ENCODE results near the gene EXO1.
"Not testable (repeated sequence)": the region's sequence is repeated elsewhere in the genome, so short reads cannot be mapped to it uniquely, and the experiment has no call there.

EXO1 gene

GRCh38 chr1:241847796-241848685 is at the start of gene EXO1:
EXO1 (plus strand) TSS chr1:241848204; CDS start chr1:241850426, 2,222 bp downstream.
- Histone ChIP-seq H3K27me3 (ENCODE audit: insufficient read depth, low read length) (no peaks in the 10 kb centered on the region), H3K4me3 (ENCODE audit: low read length) (peak within 1 kb of the TSS; percentile 99), H3K9me3 (ENCODE audit: insufficient read depth, low read depth, low read length) (no peaks in the 10 kb centered on the region), H3K27ac (ENCODE audit: low read length) (peak within 1 kb of the TSS; percentile 92), H3K36me3 (ENCODE audit: insufficient read depth, low read depth, low read length) (peaks cover 37% of the 10 kb centered on the region), H3K9ac (ENCODE audit: low read depth, low read length) (peak within 1 kb of the TSS; percentile 98), H3K4me1 (ENCODE audit: insufficient read depth, low read length) (peaks cover 11% of the 10 kb centered on the region; the same call in 1 of the 2 replicates)

- no peak overlapping the region for H3K4me3 ChIP-seq (ENCODE audit: low read length)
- no peak overlapping the region for H3K27ac ChIP-seq (ENCODE audit: low read length)
- H3K27me3 ChIP-seq (ENCODE audit: insufficient read depth, low read length) = no peaks in the 10 kb centered on the region
- H3K4me1 ChIP-seq (ENCODE audit: insufficient read depth, low read length) = no peaks in the 10 kb centered on the region
- H3K36me3 ChIP-seq (ENCODE audit: insufficient read depth, low read depth, low read length) = no peaks in the 10 kb centered on the region
- no peaks in the 10 kb centered on the region for H3K9me3 ChIP-seq (ENCODE audit: insufficient read depth, low read depth, low read length)
- H3K9ac ChIP-seq (ENCODE audit: low read depth, low read length) = no peak overlapping the region
Observed at GRCh38 chr1:241799416-241799815, 48.6 kb upstream of the EXO1 start.

DNA sequence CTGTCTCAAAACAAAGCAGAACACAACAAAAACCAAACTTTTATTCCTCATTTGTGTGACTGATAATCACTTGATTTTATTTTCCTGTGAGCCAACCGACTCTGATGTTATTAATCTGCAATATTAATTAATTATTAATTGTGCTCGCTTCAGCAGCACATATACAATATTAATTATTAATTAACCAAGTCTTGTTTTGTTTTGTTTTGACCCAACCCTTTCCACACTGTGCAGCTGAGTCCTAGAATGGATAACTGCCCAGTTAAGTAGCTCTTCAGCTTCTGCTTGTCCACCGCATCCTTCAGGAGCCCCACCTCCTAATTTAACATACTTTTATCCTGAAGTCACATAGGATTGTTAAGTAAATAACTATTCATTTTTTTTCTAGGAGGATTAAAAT is 47.4 kb upstream of the EXO1 start:
- Histone ChIP-seq H3K9me3 (ENCODE audit: insufficient read depth, low read depth, low read length) (no peaks in the 10 kb centered on the region), H3K36me3 (ENCODE audit: insufficient read depth, low read depth, low read length) (no peaks in the 10 kb centered on the region), H3K27ac (ENCODE audit: low read length) (no peak overlapping the region), H3K4me3 (ENCODE audit: low read length) (no peak overlapping the region), H3K4me1 (ENCODE audit: insufficient read depth, low read length) (no peaks in the 10 kb centered on the region), H3K9ac (ENCODE audit: low read depth, low read length) (no peak overlapping the region), H3K27me3 (ENCODE audit: insufficient read depth, low read length) (no peaks in the 10 kb centered on the region)

DNA sequence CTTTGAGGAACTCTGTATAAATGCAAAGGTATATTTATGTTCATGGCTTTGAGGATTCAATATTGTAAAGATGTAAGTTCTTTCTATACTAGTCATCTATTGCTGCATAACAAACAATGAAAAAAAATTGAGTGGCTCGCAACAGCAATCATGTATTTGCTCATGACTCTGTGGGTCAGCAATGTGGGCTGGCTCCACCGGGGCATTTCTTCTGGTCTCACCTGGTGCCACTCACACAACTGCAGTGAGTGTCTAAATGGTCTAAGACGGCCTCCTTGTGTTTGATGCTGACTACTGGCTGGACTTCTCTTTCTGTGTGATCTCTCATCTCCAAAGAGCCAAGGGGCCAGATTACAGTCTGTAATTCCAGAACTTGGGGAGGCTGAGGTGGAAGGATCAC is 45.1 kb upstream of the EXO1 start:
- H3K9me3 ChIP-seq (ENCODE audit: insufficient read depth, low read depth, low read length) = no peaks in the 10 kb centered on the region

GRCh38 chr1:241804706-241805105 is 43.3 kb upstream of the EXO1 start:
- H3K4me3 ChIP-seq (ENCODE audit: low read length); H3K27me3 ChIP-seq (ENCODE audit: insufficient read depth, low read length); H3K9ac ChIP-seq (ENCODE audit: low read depth, low read length); H3K27ac ChIP-seq (ENCODE audit: low read length); H3K4me1 ChIP-seq (ENCODE audit: insufficient read depth, low read length); H3K36me3 ChIP-seq (ENCODE audit: insufficient read depth, low read depth, low read length); H3K9me3 ChIP-seq (ENCODE audit: insufficient read depth, low read depth, low read length): not testable (repeated sequence)

More for the DNA sequence above, 45.1 kb upstream of the EXO1 start:
- no peak overlapping the region for H3K4me3 ChIP-seq (ENCODE audit: low read length)
- no peak overlapping the region for H3K27ac ChIP-seq (ENCODE audit: low read length)
- no peaks in the 10 kb centered on the region for H3K27me3 ChIP-seq (ENCODE audit: insufficient read depth, low read length)
- H3K9ac ChIP-seq (ENCODE audit: low read depth, low read length) = no peak overlapping the region
- no peaks in the 10 kb centered on the region for H3K4me1 ChIP-seq (ENCODE audit: insufficient read depth, low read length)
- no peaks in the 10 kb centered on the region for H3K36me3 ChIP-seq (ENCODE audit: insufficient read depth, low read depth, low read length)

DNA sequence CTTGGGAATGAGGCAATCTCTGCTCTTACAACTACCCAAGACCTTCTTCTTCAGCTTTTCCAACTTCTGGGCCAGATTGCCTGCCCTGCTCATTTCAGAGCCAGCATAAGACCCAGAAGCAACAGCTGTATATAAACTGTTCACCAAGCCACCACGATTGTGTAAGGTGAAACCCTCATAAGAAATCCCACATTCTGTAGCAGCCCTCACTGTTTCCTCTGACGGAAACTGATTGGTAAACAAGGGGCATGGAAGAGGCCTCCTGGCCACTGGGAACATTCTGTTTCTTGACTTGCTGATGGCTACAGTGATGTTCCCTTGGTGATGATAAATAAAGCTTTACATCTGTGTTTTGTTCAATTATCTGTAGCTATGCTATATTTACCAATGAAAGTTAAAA is 39.7 kb upstream of the EXO1 start:
- Histone ChIP-seq H3K27ac (ENCODE audit: low read length) (no peak overlapping the region), H3K4me1 (ENCODE audit: insufficient read depth, low read length) (no peaks in the 10 kb centered on the region), H3K9ac (ENCODE audit: low read depth, low read length) (no peak overlapping the region), H3K4me3 (ENCODE audit: low read length) (no peak overlapping the region), H3K9me3 (ENCODE audit: insufficient read depth, low read depth, low read length) (no peaks in the 10 kb centered on the region), H3K27me3 (ENCODE audit: insufficient read depth, low read length) (no peaks in the 10 kb centered on the region), H3K36me3 (ENCODE audit: insufficient read depth, low read depth, low read length) (no peaks in the 10 kb centered on the region)

DNA sequence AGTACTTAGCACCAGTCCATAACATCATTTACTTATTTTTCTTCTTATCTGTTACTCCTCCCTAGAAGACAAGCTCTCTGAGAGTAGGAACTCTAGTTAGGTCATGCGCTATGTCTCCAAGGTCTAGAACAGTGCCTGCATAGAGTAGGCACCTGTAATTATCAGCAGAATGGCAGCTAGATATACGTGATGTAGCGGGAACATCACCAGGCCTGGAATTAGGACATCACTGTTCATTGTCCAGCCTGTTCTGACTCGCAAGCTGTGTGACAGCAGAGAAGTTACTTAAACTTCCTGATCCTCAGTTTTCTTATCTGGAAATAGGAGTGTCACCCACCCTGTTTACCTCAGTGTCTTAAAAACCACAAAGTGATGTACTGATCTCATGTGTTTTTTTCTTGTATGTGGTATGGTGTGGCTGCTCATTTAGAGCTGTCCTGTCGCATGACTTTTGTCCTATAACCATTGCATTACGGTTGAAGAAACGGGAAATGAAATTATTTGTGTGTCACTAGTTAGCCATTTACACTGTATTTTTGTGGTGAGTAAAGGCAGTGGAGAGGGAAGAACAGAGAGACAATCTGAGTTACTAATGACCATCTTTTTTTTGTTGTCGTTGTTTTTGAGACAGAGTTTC is 37.1 kb upstream of the EXO1 start:
- Histone ChIP-seq H3K27ac (ENCODE audit: low read length) (no peak overlapping the region), H3K36me3 (ENCODE audit: insufficient read depth, low read depth, low read length) (no peaks in the 10 kb centered on the region), H3K27me3 (ENCODE audit: insufficient read depth, low read length) (no peaks in the 10 kb centered on the region), H3K9ac (ENCODE audit: low read depth, low read length) (no peak overlapping the region), H3K9me3 (ENCODE audit: insufficient read depth, low read depth, low read length) (no peaks in the 10 kb centered on the region), H3K4me1 (ENCODE audit: insufficient read depth, low read length) (no peaks in the 10 kb centered on the region), H3K4me3 (ENCODE audit: low read length) (no peak overlapping the region)

DNA sequence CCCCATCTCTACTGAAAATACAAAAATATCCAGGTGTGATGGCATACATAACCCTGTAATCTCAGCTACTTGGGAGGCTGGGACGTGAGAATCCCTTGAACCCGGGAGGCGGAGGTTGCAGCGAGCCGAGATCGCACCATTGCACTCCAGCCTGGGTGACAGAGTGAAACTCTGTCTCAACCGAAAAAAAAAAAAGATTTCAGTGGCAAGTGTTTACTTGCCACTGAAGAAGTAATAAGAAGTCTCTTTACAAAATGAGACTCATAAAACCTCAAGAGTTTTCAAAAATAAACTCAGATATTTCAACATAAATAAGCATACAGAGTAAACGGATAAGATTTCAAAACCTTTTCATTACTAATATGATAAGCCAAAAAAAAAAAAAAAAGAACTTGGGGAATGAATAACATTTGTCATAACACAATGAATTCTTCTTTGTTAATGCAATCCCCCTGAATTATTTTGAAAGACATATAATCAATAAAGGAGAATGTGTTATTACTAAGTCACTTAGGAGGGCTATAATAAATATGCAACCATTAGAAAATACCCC is 34.2 kb upstream of the EXO1 start:
- Histone ChIP-seq H3K27me3 (ENCODE audit: insufficient read depth, low read length) (no peaks in the 10 kb centered on the region), H3K4me3 (ENCODE audit: low read length) (no peak overlapping the region), H3K9me3 (ENCODE audit: insufficient read depth, low read depth, low read length) (no peaks in the 10 kb centered on the region), H3K27ac (ENCODE audit: low read length) (no peak overlapping the region), H3K36me3 (ENCODE audit: insufficient read depth, low read depth, low read length) (no peaks in the 10 kb centered on the region), H3K4me1 (ENCODE audit: insufficient read depth, low read length) (no peaks in the 10 kb centered on the region), H3K9ac (ENCODE audit: low read depth, low read length) (no peak overlapping the region)

GRCh38 chr1:241816008-241816407 is 32.0 kb upstream of the EXO1 start:
- H3K9ac ChIP-seq (ENCODE audit: low read depth, low read length) = no peak overlapping the region
- no peaks in the 10 kb centered on the region for H3K9me3 ChIP-seq (ENCODE audit: insufficient read depth, low read depth, low read length)
- H3K36me3 ChIP-seq (ENCODE audit: insufficient read depth, low read depth, low read length) = no peaks in the 10 kb centered on the region
- H3K4me1 ChIP-seq (ENCODE audit: insufficient read depth, low read length) = no peaks in the 10 kb centered on the region
- no peak overlapping the region for H3K4me3 ChIP-seq (ENCODE audit: low read length)
- no peak overlapping the region for H3K27ac ChIP-seq (ENCODE audit: low read length)
- H3K27me3 ChIP-seq (ENCODE audit: insufficient read depth, low read length) = no peaks in the 10 kb centered on the region

GRCh38 chr1:241817331-241817792 is 30.6 kb upstream of the EXO1 start:
- no peaks in the 10 kb centered on the region for H3K36me3 ChIP-seq (ENCODE audit: insufficient read depth, low read depth, low read length)
- H3K9ac ChIP-seq (ENCODE audit: low read depth, low read length) = no peak overlapping the region
- no peak overlapping the region for H3K27ac ChIP-seq (ENCODE audit: low read length)
- H3K4me1 ChIP-seq (ENCODE audit: insufficient read depth, low read length) = no peaks in the 10 kb centered on the region
- no peaks in the 10 kb centered on the region for H3K9me3 ChIP-seq (ENCODE audit: insufficient read depth, low read depth, low read length)
- no peak overlapping the region for H3K4me3 ChIP-seq (ENCODE audit: low read length)
- no peaks in the 10 kb centered on the region for H3K27me3 ChIP-seq (ENCODE audit: insufficient read depth, low read length)

- H3K27me3 ChIP-seq (ENCODE audit: insufficient read depth, low read length) = no peaks in the 10 kb centered on the region
- H3K4me1 ChIP-seq (ENCODE audit: insufficient read depth, low read length) = no peaks in the 10 kb centered on the region
- no peaks in the 10 kb centered on the region for H3K36me3 ChIP-seq (ENCODE audit: insufficient read depth, low read depth, low read length)
- no peak overlapping the region for H3K4me3 ChIP-seq (ENCODE audit: low read length)
- H3K27ac ChIP-seq (ENCODE audit: low read length) = no peak overlapping the region
- no peak overlapping the region for H3K9ac ChIP-seq (ENCODE audit: low read depth, low read length)
- H3K9me3 ChIP-seq (ENCODE audit: insufficient read depth, low read depth, low read length) = no peaks in the 10 kb centered on the region
Observed at GRCh38 chr1:241817956-241818612, 29.9 kb upstream of the EXO1 start.

Data from iPS-20b (cell line).